Neural cell (in vitro differentiated cells): ENCODE results near the gene GLMN.

ENCODE experiments used
- CTCF ChIP-seq: fragments of 450-650 bp; IDR thresholded peaks from 2 replicates; pipeline ENCODE4 v1.5.1; 2014; ENCODE audit warnings: antibody characterized with exemption, mild to moderate bottlenecking, moderate library complexity; ENCODE audit not compliant: poor library complexity, severe bottlenecking
- EP300 ChIP-seq: fragments of 450-650 bp; conservative IDR thresholded peaks from 2 replicates; pipeline ENCODE4 v1.6.1; 2014; ENCODE audit warnings: antibody characterized with exemption, mild to moderate bottlenecking, moderate library complexity; ENCODE audit not compliant: poor library complexity, severe bottlenecking
- EZH2 ChIP-seq: fragments of 200-600, 300-800 bp; shearing (Covaris generic), sonication (generic); IDR thresholded peaks from 2 replicates; pipeline ENCODE4 v1.6.1; 2014; ENCODE audit warnings: antibody characterized with exemption, low read length, borderline replicate concordance, mild to moderate bottlenecking; ENCODE audit not compliant: insufficient read depth, poor library complexity, severe bottlenecking
- TAF1 ChIP-seq: IDR thresholded peaks from 2 replicates; pipeline ENCODE4 v1.6.1; 2012; ENCODE audit warnings: low read depth

- TF ChIP-seq CTCF (no peak), EZH2 (no peak), TAF1 (no peak), EP300 (no peak)
Observed at GRCh38 chr1:92210701-92211100, 88.1 kb downstream of the GLMN start.
